Natural killer cell (primary cell): Measurements from ENCODE around the gene RAD50. TPM values are rescaled to one million over a fixed set of nuclear protein-coding genes. Genes with fewer than 3 reads are reported as not detected.
A peak's percentile ranks its signal among the peaks of the same experiment; 100 is the strongest.

Source experiments
- ATAC-seq, 3 donors: fragments of 150-1000 bp in 2 of 3; fragments of 200-7000 bp in 1 of 3; cut with Tn5 transposase; 1 replicate in 1 of 3; 2 replicates in 2 of 3; pipeline ENCODE4 v1.10.0; 2021; ENCODE audit warnings: mild to moderate bottlenecking in 2 of 3, moderate library complexity in 2 of 3
- DNase-seq, 2 donors: peaks; one replicate each; pipeline versions ENCODE4 v3.0.0 to v3.0.0-alpha.2; 2013 to 2021; ENCODE audit warnings: mixed read lengths in 1 of 2
- H3K27ac ChIP-seq: one replicate; pipeline ENCODE4 v1.5.1; 2013; ENCODE audit warnings: mild to moderate bottlenecking, low read length
- H3K27me3 ChIP-seq: one replicate; pipeline ENCODE4 v1.6.1; 2013; ENCODE audit warnings: low read length; ENCODE audit not compliant: control insufficient read depth, insufficient read depth
- H3K36me3 ChIP-seq: one replicate; pipeline ENCODE4 v1.6.1; 2013; ENCODE audit warnings: low read length; ENCODE audit not compliant: control insufficient read depth, insufficient read depth
- H3K4me1 ChIP-seq: one replicate; pipeline ENCODE4 v1.6.1; 2013; ENCODE audit warnings: low read length; ENCODE audit not compliant: control insufficient read depth, insufficient read depth
- H3K4me3 ChIP-seq: one replicate; pipeline ENCODE4 v1.5.1; 2013; ENCODE audit warnings: low read length
- H3K9me3 ChIP-seq: one replicate; pipeline ENCODE4 v1.6.1; 2013; ENCODE audit warnings: low read length; ENCODE audit not compliant: control insufficient read depth, insufficient read depth
- H3K27ac Mint-ChIP-seq, 2 donors: one replicate each; pipeline ENCODE4 v1.8.0; 2022; ENCODE audit warnings: mild to moderate bottlenecking in 2 of 2, mixed read lengths in 2 of 2, moderate library complexity in 1 of 2
- H3K27me3 Mint-ChIP-seq, 2 donors: one replicate each; pipeline ENCODE4 v1.8.0; 2022; ENCODE audit warnings: low read depth in 2 of 2, mixed read lengths in 2 of 2
- H3K36me3 Mint-ChIP-seq: one replicate; pipeline ENCODE4 v1.8.0; 2022; ENCODE audit warnings: mixed read lengths
- H3K4me1 Mint-ChIP-seq, 2 donors: one replicate each; pipeline ENCODE4 v1.8.0; 2022; ENCODE audit warnings: mixed read lengths in 2 of 2
- H3K4me3 Mint-ChIP-seq: one replicate; pipeline ENCODE4 v1.8.0; 2022; ENCODE audit warnings: mild to moderate bottlenecking, moderate library complexity, mixed read lengths
- H3K9me3 Mint-ChIP-seq, 2 donors: one replicate each; pipeline ENCODE4 v1.8.0; 2022; ENCODE audit warnings: mixed read lengths in 2 of 2
- WGBS: methylation state at CpG from one replicate; pipeline ENCODE4 v1.1.7; 2013; ENCODE audit warnings: missing lambda C conversion rate; ENCODE audit not compliant: insufficient coverage; 5-methylcytosine and 5-hydroxymethylcytosine counted together
- intact Hi-C: fragments of 100-400 bp; cut with micrococcal nuclease; formaldehyde crosslinking; loops from one replicate; pipeline ENCODE4 v1.14.2; 2022
- total RNA-seq, 4 donors: library from RNA; stranded (reverse); fragments of 120-200 nt in 1 of 4; gene quantifications; one replicate each; pipeline versions ENCODE4 v1.2.3 to v1.2.4, GENCODE V29; 2013 to 2022
- TF ChIP-seq, protein P1 (sequence below): fragments of 200-600 bp; IDR thresholded peaks from one replicate; pipeline ENCODE4 v1.8.0; 2022; ENCODE audit warnings: antibody characterized with exemption

Gene RAD50
- total RNA-seq, 3 donors from 2014 or later (not counting 1 experiment from before 2014, with no cell fraction given), result 21.0 to 31.2 (median 27.5) TPM

- intact Hi-C loops, result no loop called here
- H3K9me3 ChIP-seq, result no peaks in the 10 kb centered on the region
- TF ChIP-seq, protein P1, sequence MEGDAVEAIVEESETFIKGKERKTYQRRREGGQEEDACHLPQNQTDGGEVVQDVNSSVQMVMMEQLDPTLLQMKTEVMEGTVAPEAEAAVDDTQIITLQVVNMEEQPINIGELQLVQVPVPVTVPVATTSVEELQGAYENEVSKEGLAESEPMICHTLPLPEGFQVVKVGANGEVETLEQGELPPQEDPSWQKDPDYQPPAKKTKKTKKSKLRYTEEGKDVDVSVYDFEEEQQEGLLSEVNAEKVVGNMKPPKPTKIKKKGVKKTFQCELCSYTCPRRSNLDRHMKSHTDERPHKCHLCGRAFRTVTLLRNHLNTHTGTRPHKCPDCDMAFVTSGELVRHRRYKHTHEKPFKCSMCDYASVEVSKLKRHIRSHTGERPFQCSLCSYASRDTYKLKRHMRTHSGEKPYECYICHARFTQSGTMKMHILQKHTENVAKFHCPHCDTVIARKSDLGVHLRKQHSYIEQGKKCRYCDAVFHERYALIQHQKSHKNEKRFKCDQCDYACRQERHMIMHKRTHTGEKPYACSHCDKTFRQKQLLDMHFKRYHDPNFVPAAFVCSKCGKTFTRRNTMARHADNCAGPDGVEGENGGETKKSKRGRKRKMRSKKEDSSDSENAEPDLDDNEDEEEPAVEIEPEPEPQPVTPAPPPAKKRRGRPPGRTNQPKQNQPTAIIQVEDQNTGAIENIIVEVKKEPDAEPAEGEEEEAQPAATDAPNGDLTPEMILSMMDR, result no peak
- DNase-seq, result no peak
- H3K4me1 ChIP-seq, result peaks cover 12% of the 10 kb centered on the region
- Mint-ChIP-seq H3K4me3 (no peak overlapping the region), H3K27me3 (peaks cover 4 to 11% of the 10 kb centered on the region in 2 donors), H3K36me3 (no peaks in the 10 kb centered on the region), H3K4me1 (peaks cover 0 to 10% of the 10 kb centered on the region in 2 donors), H3K9me3 (no peaks in the 10 kb centered on the region), H3K27ac (no peak overlapping the region)
- WGBS, result 100% methylated on average over 1 of the region's 1 CpG
- H3K36me3 ChIP-seq, result no peaks in the 10 kb centered on the region
- H3K27ac ChIP-seq, result no peak overlapping the region
- ATAC-seq, result no peak
- no peak overlapping the region for H3K4me3 ChIP-seq
- H3K27me3 ChIP-seq, result no peaks in the 10 kb centered on the region
These were observed 116.7 kb downstream of the RAD50 start for GRCh38 chr5:132673488-132673887.

DNA sequence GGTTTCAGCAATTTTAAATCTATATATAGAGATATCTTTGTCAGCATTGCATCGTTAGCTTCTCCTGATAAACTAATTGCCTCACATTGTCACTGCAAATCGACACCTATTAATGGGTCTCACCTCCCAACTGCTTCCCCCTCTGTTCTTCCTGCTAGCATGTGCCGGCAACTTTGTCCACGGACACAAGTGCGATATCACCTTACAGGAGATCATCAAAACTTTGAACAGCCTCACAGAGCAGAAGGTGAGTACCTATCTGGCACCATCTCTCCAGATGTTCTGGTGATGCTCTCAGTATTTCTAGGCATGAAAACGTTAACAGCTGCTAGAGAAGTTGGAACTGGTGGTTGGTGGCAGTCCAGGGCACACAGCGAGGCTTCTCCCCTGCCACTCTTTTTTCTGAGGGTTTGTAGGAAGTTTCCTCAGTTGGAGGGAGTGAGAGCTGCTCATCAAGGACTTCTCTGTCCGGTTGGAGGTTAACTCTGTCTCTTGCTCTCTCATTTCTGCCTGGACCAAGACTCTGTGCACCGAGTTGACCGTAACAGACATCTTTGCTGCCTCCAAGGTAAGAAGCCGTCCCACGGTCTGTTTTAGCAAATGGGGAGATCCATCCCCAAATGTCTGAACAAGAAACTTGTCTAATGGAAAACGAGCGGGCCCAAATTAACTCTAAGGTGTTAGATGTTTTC, 117.3 kb downstream of the RAD50 start, which contains the start of gene IL4:
IL4 (plus strand) TSS at position 51 of the 692 bp plus-strand sequence; CDS start at position 113, 62 bp downstream.
- no peaks in the 10 kb centered on the region for H3K36me3 Mint-ChIP-seq
- H3K27ac Mint-ChIP-seq, result no peak within 1 kb of the TSS
- ATAC-seq (no peak), DNase-seq (no peak)
- Histone ChIP-seq H3K27ac (no peak within 1 kb of the TSS), H3K27me3 (no peaks in the 10 kb centered on the region), H3K9me3 (no peaks in the 10 kb centered on the region), H3K4me1 (peaks cover 12% of the 10 kb centered on the region), H3K36me3 (no peaks in the 10 kb centered on the region), H3K4me3 (no peak within 1 kb of the TSS)
- 88% methylated on average over 14 of the region's 14 CpGs for WGBS
- peaks cover 4 to 11% of the 10 kb centered on the region in 2 donors for H3K27me3 Mint-ChIP-seq
- no peak within 1 kb of the TSS for H3K4me3 Mint-ChIP-seq
- peaks cover 0 to 10% of the 10 kb centered on the region in 2 donors for H3K4me1 Mint-ChIP-seq
- no peaks in the 10 kb centered on the region for H3K9me3 Mint-ChIP-seq
- intact Hi-C loops, result no loop called here
- TF ChIP-seq, protein P1, result no peak

GRCh38 chr5:132674671-132675506, 118.1 kb downstream of the RAD50 start:
- Mint-ChIP-seq H3K27ac (no peak overlapping the region), H3K27me3 (peaks cover 3 to 11% of the 10 kb centered on the region in 2 donors), H3K9me3 (no peaks in the 10 kb centered on the region), H3K36me3 (no peaks in the 10 kb centered on the region), H3K4me1 (peaks cover 0 to 10% of the 10 kb centered on the region in 2 donors), H3K4me3 (no peak overlapping the region)
- DNase-seq (no peak), ATAC-seq (peak in 1 of 3 donors; percentile 48)
- WGBS, result 78% methylated on average over 11 of the region's 13 CpGs
- TF ChIP-seq, protein P1, result no peak
- Histone ChIP-seq H3K4me1 (peaks cover 12% of the 10 kb centered on the region), H3K9me3 (no peaks in the 10 kb centered on the region), H3K27ac (no peak overlapping the region), H3K4me3 (no peak overlapping the region), H3K36me3 (no peaks in the 10 kb centered on the region), H3K27me3 (no peaks in the 10 kb centered on the region)
- intact Hi-C loops, result no loop called here
